ENCODE data around the gene FRG2.
"Not testable (repeated sequence)": the region's sequence is repeated elsewhere in the genome, so short reads cannot be mapped to it uniquely, and the experiment has no call there.

The FRG2 gene

DNA sequence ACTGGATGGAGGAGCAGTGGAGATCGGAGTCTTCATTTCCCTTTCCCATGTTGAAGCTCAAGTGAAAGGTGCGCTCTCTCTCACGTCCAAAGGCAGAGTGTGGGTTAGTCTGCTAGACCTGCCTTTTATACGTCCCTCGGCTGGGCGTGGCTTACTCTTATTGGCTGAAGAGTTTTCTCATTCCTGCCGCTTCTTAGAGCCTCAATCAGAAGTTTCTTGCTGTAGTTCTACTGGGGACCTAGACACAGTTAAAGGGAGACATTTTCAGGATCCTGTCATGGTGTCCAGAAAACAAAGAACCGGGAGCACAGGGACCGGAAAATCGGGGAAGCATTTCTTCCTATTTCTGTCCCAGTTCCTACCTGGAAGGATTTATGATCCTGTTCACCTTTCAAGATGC, at the start of gene FRG2:
Gene FRG2, minus strand, starts transcription at position 101 of the 400 bp plus-strand sequence. Its CDS starts 52 bp downstream, at position 49.
- not testable (repeated sequence) for DNase-seq

DNA sequence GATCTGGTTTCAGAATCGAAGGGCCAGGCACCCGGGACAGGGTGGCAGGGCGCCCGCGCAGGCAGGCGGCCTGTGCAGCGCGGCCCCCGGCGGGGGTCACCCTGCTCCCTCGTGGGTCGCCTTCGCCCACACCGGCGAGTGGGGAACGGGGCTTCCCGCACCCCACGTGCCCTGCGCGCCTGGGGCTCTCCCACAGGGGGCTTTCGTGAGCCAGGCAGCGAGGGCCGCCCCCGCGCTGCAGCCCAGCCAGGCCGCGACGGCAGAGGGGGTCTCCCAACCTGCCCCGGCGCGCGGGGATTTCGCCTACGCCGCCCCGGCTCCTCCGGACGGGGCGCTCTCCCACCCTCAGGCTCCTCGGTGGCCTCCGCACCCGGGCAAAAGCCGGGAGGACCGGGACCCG, 41.3 kb upstream of the FRG2 start:
- not testable (repeated sequence) for DNase-seq

DNA sequence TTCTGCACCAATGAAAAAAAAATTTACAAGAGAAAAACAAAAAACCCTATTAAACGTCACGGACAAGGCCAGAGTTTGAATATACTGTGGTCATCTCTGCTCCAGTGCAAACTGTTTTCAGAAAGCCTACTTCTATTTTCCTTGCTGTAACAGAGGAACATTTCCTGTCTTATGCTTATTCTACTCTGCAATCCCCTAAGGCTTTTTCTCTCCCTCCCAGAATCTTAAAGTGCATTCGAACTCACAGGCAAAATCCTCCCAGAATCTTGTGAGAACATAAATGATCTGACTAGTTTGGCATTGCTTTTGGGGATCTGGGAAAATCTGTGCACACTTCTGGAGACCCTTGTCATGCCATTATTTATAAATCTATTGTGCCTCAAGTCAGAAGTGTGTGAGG, 37.7 kb upstream of the FRG2 start:
- DNase-seq = not testable (repeated sequence)

DNA sequence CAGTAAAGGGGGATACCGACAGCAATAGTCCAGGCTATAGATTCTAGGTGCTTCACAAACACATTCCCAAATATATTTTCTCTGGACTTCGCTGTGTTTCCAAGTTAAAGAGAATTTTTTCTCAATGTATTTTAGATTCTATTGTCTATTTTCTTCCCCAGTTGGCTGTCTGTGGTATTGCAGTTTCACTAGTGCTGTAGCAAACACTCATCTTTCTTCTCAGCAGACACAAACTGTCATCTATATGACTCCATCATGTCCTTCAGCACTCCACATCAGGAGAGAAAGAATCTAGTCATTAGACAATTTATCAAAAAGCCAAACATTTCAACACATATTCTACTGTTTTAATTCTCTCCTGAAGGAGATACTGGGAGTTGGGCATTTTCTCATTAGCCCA, 37.3 kb upstream of the FRG2 start, which contains the start of gene DBET:
Gene DBET, plus strand, starts transcription at position 161 of the 400 bp plus-strand sequence.
- DNase-seq = not testable (repeated sequence)

DNA sequence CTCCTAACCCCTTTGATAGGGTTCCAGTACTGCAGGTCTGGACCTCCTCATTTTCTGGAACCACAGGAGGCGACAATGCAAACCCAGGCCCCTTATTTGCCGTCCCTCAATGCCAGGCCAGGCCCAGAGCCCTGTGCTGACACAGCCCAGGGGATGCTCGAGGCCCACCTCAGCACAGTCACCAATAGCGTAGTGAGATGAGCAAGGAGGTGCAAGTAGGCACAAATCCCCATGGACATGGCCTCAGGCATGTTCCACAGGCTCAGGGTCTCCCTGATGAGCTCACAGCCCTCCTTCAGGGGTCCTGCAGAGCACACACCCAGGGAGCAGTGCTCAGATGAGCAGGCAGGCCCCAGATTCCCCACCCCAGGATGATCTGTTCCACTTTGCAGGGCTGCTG, 31.9 kb upstream of the FRG2 start:
- not testable (repeated sequence) for DNase-seq

DNA sequence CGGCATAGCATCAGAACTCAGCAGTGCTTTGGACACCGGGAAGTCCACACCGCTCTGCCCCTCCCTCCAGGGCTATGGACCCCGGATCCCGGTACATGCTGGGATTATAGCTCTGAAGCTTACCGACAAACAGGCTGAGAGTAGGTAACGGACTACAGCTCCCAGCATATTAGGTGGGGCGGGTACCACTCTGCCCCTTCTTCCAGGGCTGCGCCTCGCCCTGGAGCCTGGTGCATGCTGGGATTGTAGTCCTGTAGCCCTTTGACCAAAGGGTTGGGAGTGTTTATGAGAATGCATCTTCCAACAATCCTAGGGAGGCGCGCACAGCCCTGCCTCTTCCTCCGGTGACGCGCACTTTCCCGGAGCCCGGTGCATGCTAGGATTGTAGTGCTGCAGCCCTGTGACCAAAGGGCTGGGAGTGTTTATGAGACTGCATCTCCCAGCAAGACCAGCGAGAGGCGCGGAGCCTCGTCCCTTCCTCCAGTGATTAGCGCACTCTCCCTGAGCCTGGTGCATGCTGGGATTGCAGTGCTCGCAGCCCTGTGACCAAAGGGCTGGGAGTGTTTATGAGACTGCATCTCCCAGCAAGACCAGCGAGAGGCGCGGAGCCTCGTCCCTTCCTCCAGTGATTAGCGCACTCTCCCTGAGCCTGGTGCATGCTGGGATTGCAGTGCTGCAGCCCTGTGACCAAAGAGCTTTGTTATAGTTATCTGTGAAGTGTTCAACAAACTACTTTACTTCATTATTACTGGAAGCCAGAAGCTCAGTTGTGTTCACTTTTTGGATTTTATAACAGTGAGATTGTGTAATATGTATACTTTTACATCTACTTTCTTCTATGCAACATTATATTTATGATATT, 22.6 kb upstream of the FRG2 start:
- DNase-seq = not testable (repeated sequence)

DNA sequence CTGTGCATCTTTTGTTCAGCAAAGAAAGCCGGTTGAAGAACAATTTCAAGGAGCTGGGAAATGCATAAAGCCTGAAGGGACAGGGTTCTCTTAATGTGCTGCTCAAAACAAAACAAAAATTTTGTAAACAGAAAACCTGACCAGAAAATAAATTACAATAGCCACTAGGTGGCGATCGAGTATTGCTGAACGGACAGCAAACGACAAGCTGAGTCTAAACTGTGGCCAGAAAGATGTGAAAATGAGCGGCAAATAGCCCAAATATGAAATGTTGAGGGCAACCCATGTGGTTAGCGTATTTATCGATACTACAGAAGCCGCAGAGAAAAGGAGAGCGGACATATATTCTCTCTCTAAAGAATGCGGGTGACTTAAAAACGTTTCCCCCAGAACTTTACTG, 20.6 kb upstream of the FRG2 start:
- not testable (repeated sequence) for DNase-seq

DNA sequence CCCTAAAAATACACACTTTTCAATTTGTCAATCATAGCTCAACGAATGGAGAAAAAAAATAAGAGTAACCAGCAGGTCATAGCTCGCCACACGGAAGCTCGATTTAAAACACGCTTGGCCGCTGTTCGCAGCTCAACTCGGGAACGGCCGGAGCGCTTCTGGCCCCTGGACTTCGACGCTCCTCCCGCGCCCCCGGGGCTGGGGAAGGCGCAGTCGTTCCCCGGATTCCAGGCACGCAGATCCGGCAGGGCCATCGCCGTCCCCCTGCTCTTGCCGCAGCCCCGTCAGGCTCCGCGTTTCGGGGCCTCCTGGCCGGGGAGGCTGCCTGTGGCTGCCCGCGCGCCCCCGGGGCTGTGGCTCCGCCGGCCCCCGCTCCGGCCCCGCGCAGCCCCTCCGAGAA, 13.8 kb upstream of the FRG2 start:
- DNase-seq = not testable (repeated sequence)

DNA sequence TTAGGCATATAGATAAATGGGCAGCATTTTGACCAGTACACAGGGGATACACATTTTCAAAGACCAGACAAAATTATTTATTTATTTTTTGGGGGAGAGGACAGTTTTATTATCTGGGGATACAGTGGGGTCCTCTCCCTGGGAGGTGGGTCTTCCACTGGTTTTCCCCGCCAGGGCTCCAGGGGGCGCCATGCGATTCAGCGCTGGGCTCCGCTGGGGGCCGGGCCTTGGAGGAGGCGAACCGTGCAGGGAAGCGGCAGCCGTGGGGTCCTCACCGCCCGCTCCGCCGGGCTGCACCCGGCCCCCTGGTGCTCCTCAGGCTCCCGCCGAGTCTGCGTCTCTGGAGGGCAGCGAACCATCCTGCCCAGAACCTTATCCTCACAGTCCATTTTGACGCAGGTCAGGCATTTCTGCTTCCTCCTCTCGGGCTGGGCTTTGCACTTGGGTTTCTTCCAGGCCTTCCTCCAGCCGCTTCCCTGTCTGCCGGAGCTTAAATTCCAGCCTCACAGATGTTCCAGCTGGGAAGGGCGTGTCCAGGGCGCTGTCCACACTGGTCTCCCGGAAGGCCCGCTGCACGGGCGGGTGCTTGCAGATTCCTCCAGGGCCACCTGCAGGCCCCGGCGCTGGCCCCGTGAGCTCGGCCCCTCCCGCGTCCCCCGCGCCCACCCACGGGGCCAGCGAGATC, 10.8 kb upstream of the FRG2 start:
- DNase-seq = not testable (repeated sequence)

DNA sequence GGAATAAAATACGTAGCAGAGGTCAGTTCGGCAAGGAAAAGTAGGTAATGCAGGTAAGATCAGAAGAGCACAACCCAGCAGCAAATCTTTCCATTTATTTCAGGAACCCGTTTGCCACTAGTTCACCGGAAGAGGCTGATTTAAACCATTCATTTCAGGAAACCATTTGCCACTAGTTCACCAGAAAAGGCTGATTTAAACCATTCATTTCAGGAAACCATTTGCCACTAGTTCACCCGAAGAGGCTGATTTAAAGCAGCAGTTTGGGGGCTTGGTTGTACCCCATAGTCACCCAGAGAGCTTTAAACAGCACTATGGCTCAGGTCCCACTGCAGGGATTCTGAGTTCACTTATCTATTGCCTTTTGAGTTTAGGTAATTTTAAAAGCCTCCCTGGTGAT, 4.2 kb upstream of the FRG2 start:
- not testable (repeated sequence) for DNase-seq

DNA sequence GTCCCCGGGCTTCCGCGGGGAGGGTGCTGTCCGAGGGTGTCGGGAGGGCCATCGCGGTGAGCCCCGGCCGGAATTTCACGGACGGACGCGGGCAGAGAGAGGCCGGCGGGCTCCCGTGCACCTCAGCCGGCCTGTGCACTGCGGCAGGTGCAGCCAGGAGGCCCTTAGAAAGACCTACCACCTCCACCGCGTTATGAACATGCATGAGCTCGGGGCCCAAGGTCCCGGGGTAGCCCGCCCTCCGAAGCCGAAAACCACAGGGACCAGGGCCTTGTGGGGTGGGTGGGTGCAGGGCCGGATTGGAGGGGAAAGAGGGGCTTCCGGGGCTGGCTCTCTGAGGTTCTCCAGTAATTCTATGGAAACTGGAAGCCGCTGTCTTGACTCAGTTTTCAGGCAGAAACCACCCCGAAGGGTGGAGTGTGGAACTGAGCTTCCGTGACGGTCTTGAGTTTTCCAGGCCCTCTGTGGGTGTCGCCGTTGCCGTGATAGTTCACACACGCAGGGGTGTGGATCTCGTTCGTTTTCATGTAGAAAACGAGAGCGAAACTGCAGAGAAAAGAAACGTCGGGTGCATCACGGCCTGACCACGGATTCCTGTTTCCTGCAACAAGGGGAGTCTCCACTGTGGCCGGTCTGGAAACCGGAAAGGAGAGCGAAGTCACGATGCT, 4.3 kb downstream of the FRG2 start:
- not testable (repeated sequence) for DNase-seq

DNA sequence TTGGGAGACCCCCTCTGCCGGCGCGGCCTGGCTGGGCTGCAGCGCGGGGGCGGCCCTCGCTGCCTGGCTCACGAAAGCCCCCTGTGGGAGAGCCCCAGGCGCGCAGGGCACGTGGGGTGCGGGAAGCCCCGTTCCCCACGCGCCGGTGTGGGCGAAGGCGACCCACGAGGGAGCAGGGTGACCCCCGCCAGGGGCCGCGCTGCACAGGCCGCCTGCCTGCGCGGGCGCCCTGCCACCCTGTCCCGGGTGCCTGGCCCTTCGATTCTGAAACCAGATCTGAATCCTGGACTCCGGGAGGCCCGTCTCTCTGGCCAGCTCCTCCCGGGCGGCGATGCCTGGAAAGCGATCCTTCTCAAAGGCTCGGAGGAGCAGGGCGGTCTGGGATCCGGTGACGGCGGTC, 5.1 kb downstream of the FRG2 start:
- not testable (repeated sequence) for DNase-seq

DNA sequence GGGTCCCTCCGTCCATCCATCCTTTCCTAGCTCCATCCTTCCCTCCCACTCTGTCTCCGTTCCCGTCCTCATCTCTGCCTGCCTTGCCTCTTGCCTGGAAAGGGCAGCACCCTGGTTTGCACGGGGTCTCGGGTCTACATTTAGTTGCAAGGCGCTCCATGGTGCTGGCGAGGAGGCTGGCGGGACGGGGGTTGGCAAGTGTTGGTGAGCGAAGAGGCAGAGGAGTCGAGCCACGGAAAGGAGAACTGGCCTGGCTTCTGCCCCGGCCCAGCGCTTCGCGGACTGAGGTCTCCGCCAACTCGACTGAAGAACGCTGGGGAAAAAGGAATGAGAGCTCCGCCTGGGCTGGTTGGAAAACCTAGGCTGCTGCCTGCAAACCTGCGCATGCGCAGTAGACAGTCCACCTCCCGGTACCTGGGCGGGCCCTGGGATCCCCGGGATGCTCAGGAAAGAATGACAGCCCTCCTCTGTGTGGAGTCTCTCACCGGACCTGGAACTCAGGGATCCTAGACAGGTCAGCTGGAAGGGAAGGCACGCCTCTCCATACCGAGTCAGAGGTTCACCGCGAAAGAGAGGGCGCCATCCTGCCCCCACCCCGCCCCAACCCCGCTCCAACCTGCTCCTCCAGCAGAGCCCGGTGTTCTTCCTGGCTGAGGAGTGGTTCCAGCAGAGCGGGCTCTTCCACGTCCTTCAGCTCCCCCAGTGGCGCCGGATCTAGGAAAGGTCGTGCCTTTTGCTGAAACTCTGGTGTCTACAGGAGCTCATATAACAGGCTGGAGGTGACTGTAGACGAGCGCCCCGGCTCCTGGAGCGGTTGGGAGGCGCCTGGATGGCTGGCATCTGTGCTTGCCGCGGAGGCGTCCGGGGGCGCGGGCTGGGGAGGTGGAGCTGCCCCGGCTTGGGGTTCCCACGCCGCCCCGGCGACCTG, 6.0 kb downstream of the FRG2 start:
- DNase-seq = no peak

DNA sequence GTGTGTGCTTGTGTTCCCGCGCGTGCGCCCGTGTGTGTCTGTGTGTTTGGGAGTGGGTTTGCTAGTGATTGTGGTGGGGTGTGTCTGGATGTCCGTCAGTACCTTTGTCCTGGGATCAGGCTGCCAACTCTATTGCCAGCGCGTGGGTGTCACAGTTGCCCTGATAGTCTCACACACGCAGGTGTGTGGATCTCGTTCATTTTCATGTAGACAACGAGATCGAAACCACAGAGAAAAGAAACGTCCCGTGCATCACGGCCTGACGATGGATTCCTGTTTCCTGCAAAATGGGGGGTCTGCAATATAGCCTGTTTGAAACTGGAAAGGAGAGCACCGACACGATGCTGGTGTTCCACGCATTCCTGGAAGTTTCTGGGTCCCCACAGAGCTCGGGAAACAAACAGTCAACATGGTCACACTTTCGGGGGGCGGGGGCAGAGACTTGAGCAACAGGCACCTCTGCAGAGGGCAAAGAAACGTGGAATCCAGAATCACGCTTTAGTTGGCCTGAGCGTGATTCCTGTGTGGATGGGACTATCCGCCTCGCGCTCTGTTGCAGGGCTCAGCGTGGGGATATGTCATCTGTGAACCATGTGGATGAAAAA, 7.1 kb downstream of the FRG2 start:
- not testable (repeated sequence) for DNase-seq

DNA sequence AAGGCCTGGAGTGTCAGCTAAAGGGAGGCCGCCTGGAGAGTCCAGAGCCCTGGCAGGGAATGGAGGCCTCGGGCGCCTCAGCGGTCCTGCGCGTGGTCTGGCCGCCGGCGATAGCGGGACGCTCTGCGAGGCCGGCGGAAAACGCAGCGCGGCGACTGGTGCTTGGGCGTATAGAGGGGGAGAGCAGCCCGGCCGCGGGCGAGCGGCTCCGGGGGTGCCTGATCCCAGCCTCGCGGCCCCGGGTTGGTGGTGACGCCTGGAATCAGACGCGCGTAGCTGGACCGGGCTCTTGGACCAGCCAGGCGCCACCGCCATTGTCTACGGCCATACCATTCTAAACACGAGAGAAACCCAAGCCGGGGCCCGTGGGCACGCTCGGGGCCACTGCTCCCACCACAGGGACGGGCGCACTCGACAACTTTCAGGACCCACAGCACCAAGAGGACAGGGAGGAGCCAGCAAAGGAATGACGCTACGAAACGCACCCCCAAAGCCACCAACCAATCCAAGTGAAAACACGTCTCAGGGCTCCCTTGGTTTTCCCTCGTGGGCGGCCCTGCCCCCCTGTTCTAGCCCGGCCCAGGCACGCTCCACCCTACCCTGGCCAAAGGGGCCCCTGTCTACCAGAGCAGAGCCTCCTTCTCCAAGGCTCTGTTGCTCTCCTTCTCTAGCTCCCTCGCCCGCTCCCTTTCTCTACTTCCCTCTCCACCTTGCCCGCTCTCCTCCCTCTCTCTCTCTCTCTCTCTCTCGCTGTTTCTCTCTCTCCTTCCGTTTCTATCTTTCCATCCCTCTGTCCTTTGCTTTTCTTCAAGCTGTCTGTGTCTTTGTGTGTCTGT, 7.8 kb downstream of the FRG2 start:
- DNase-seq = no peak

DNA sequence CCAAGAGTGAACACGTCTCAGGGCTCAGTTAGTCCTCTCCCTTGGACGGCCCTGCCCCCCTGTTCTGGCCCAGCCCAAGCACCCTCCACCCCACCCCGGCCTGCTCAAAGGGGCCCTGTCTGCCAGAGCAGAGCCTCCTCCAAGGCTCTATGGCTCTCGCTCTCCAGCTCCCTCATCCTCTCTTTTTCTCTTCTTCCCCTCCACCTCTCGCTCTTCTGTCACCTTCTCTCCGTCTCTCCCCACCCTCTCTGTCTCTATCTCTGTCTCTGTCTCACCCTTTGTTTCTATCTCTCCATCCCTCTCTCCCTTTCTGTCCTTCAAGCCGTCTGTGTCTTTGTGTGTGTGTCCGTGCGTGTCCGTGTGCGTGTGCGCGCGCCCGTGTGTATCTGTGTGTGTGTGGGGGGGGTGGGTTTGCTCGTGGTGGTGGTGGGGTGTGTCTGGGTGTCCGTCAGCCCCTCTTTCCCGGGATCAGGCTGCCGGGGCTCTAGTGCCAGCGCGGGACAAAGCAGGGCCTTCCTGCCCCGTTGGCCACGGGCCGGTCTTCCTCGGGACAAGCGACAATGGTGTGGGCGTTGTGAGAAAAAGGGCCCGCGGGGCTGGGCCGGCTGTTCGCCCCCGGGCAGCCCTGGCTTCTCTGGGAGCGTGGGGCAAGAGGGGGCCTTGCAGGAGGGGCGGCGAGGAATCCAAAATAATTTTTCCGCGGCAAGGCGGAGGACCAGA, 8.7 kb downstream of the FRG2 start:
- no peak for DNase-seq

DNA sequence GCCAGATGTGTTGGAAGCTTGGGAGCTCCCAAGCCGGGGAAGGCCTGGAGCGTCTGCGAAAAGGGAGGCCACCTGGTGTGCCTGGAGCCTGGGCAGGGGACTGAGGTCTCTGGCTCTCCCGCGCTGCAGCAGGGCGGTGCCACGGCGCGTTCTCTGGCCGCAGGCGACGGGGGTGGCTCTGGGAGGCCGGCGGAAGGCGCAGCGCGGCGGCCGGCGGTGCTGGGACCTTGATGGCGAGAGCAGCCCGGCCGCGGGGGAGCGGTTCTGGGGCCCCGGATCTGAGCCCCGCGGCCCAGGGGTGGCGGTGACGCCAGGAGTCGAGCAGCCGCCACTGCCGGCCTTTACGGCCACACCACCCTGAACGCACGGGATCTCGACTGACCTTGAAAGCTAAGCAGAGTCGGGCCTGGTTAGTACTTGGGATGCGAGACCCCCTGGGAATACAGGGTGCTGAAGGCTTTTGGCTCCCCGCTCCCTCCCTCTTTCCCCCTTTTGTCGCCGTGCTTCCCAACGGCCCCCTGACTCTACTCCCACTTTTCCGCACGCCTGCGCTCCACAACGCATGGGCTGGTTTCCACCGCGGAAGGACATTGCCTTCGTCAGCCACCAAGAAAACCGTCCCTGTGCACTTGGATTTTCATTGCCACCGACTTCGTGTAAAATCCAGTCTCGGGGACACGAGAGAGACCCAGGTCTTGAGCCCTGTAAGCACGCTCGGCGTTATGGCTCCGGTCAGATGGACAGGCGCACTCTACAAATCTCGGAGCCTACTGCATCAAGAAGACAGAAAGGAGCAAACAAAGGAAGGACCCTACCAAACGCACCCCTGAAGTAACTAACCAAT, 9.5 kb downstream of the FRG2 start:
- DNase-seq = no peak

DNA sequence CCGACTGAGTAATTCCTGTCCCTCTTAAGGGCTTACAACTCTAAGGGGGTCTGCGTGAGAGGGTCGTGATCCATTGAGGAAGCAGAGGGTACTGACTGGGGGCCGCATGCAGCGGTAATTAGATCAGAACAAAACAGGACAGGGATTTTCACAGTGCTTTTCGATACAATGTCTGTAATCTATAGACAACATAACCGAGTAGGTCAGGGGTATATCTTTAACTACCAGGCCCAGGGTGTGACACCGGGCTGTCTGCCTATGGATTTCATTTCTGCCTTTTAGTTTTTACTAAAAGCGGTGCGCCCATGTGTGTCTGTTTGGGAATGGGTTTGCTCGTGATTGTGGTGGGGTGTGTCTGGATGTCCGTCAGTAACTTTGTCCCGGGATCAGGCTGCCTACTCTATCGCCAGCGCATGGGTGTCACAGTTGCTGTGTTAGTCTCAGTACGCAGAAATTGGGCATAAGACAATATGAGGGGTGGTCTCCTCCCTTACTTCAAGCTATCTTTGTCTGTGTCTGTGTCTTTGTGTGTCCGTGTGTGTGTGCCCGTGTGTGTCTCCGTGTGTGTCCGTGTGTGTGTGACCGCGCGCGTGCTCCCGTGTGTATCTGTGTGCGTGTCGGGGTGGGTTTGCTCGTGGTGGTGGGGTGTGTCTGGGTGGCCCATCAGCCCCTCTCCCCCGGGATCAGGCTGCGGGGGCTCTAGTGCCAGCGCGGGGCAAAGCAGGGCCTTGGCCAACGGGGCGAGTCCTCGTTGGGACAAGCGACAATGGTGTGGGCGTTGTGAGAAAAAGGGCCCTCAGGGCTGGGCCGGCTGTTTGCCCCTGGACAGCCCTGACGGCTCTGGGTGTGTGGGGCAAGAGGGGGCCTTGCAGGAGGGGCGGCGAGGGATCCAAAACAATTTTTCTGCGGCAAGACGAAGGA, 10.4 kb downstream of the FRG2 start:
- no peak for DNase-seq
